ENCODE results near the gene DEPDC5. TPM values are rescaled to one million over a fixed set of nuclear protein-coding genes. Genes with fewer than 3 reads are reported as not detected.
"Not testable (repeated sequence)": the region's sequence is repeated elsewhere in the genome, so short reads cannot be mapped to it uniquely, and the experiment has no call there.

The DEPDC5 gene
- 10 to 100 TPM; 31.9 to 43.2 TPM for total RNA-seq
- 12.8 TPM for polyA plus RNA-seq (2013, experiment 1 of 2)
- 13.0 TPM for polyA plus RNA-seq (2013, experiment 2 of 2)
- long read RNA-seq, experiment 1, partial matches to known transcripts, result 1 of 3 reads
- long read RNA-seq, experiment 1, other reads (novel, unspliced or antisense), result 2 of 3 reads
- long read RNA-seq, experiment 2, full-length matches to known transcripts, result 10 of 25 reads
- long read RNA-seq, experiment 2, partial matches to known transcripts, result 6 of 25 reads
- long read RNA-seq, experiment 2, other reads (novel, unspliced or antisense), result 9 of 25 reads
- long read RNA-seq, experiment 3, full-length matches to known transcripts, result 19 of 39 reads
- long read RNA-seq, experiment 3, partial matches to known transcripts, result 11 of 39 reads
- long read RNA-seq, experiment 3, other reads (novel, unspliced or antisense), result 9 of 39 reads
- long read RNA-seq, experiment 4, partial matches to known transcripts, result 4 of 12 reads
- long read RNA-seq, experiment 4, other reads (novel, unspliced or antisense), result 0 of 12 reads

- H3K27me3 ChIP-seq (ENCODE audit: control insufficient read depth, insufficient read depth, low read length, poor library complexity, severe bottlenecking), result no peaks in the 10 kb centered on the region
- H3K9me3 Mint-ChIP-seq, result no peaks in the 10 kb centered on the region
- peak; percentile 99 for DNase-seq
- peaks cover 5% of the 10 kb centered on the region for H3K36me3 Mint-ChIP-seq (ENCODE audit: low read depth)
- TF ChIP-seq CTCF (conservative IDR thresholded peaks at IDR 0.05), result no peak
- 1 to 3% methylated on average over 22 to 64 of the region's 65 CpGs for WGBS, 2 experiments (ENCODE audit: insufficient coverage in 1 of 2, insufficient read length in 1 of 2)
- peaks cover 26% of the 10 kb centered on the region for H3K4me1 Mint-ChIP-seq
- H3K4me3 ChIP-seq (ENCODE audit: low read length), result peak within 1 kb of the TSS; percentile 100
- peak within 1 kb of the TSS; percentile 84 for H3K4me3 Mint-ChIP-seq
- H3K27ac Mint-ChIP-seq, result peak within 1 kb of the TSS; percentile 99
- peaks cover 6% of the 10 kb centered on the region for H3K36me3 ChIP-seq (ENCODE audit: control insufficient read depth, insufficient read depth, low read length)
- H3K9me3 ChIP-seq (ENCODE audit: control insufficient read depth, low read length), result no peaks in the 10 kb centered on the region
- H3K27ac ChIP-seq (ENCODE audit: low read depth, low read length), result peak within 1 kb of the TSS; percentile 72
- H3K27me3 Mint-ChIP-seq (ENCODE audit: insufficient read depth), result no peaks in the 10 kb centered on the region
- H3K4me1 ChIP-seq (ENCODE audit: control insufficient read depth, insufficient read depth, low read length), result peaks cover 6% of the 10 kb centered on the region
- peak within 1 kb of the TSS; percentile 72 for H3K9ac ChIP-seq (ENCODE audit: extremely low read depth, low read length, poor library complexity, severe bottlenecking)
Observed at GRCh38 chr22:31753634-31754501, at the start of gene DEPDC5. Gene DEPDC5, plus strand, starts transcription at chr22:31754019. Its CDS starts 903 bp downstream, at chr22:31754922.

GRCh38 chr22:31707519-31707918, 46.3 kb upstream of the DEPDC5 start:
- Histone ChIP-seq H3K27ac (ENCODE audit: low read depth, low read length) (no peak overlapping the region), H3K9ac (ENCODE audit: extremely low read depth, low read length, poor library complexity, severe bottlenecking) (no peak overlapping the region), H3K9me3 (ENCODE audit: control insufficient read depth, low read length) (no peaks in the 10 kb centered on the region), H3K4me3 (ENCODE audit: low read length) (no peak overlapping the region), H3K36me3 (ENCODE audit: control insufficient read depth, insufficient read depth, low read length) (peaks cover 51% of the 10 kb centered on the region), H3K27me3 (ENCODE audit: control insufficient read depth, insufficient read depth, low read length, poor library complexity, severe bottlenecking) (no peaks in the 10 kb centered on the region), H3K4me1 (ENCODE audit: control insufficient read depth, insufficient read depth, low read length) (no peaks in the 10 kb centered on the region)
- peaks cover 49% of the 10 kb centered on the region for H3K36me3 Mint-ChIP-seq (ENCODE audit: low read depth)
- 85 to 95% methylated on average over 3 to 8 of the region's 8 CpGs for WGBS, 2 experiments (ENCODE audit: insufficient coverage in 1 of 2, insufficient read length in 1 of 2)
- no peaks in the 10 kb centered on the region for H3K27me3 Mint-ChIP-seq (ENCODE audit: insufficient read depth)
- H3K27ac Mint-ChIP-seq, result no peak overlapping the region
- H3K4me1 Mint-ChIP-seq, result no peaks in the 10 kb centered on the region
- H3K4me3 Mint-ChIP-seq, result no peak overlapping the region
- no peak for DNase-seq
- no peaks in the 10 kb centered on the region for H3K9me3 Mint-ChIP-seq
- no peak for TF ChIP-seq CTCF (conservative IDR thresholded peaks at IDR 0.05)

DNA sequence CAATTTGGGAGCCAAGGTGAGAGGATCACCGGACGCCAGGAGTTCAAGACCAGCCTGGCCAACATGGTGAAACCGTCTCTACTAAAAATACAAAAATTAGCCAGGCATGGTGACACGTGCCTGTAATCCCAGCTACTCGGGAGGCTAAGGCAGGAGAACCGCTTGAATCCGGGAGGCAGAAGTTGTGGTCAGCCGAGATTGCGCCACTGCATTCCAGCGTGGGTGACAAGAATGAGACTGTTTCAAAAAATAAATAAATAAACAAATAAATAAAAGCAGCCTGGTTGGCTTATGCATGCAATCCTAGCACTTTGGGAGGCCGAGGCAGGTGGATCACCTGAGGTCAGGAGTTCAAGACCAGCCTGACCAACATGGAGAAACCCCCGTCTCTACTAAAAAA, 42.6 kb upstream of the DEPDC5 start:
- H3K4me3 Mint-ChIP-seq; H3K27ac Mint-ChIP-seq; H3K9ac ChIP-seq (ENCODE audit: extremely low read depth, low read length, poor library complexity, severe bottlenecking); H3K9me3 Mint-ChIP-seq; H3K27me3 ChIP-seq (ENCODE audit: control insufficient read depth, insufficient read depth, low read length, poor library complexity, severe bottlenecking); H3K4me1 Mint-ChIP-seq; H3K4me3 ChIP-seq (ENCODE audit: low read length); H3K27me3 Mint-ChIP-seq (ENCODE audit: insufficient read depth); DNase-seq; H3K4me1 ChIP-seq (ENCODE audit: control insufficient read depth, insufficient read depth, low read length); H3K9me3 ChIP-seq (ENCODE audit: control insufficient read depth, low read length); H3K27ac ChIP-seq (ENCODE audit: low read depth, low read length): not testable (repeated sequence)
- WGBS, 2 experiments (ENCODE audit: insufficient coverage in 1 of 2, insufficient read length in 1 of 2), result 89 to 92% methylated on average over 10 to 12 of the region's 12 CpGs
- H3K36me3 Mint-ChIP-seq (ENCODE audit: low read depth), result peaks cover 61% of the 10 kb centered on the region
- H3K36me3 ChIP-seq (ENCODE audit: control insufficient read depth, insufficient read depth, low read length), result peaks cover 65% of the 10 kb centered on the region
